Aorta (tissue), 5 donors: ENCODE measurements around the gene FOXC1. TPM values are rescaled to one million over a fixed set of nuclear protein-coding genes. Genes with fewer than 3 reads are reported as not detected.

Experiments used
- ATAC-seq: fragments of 200-7000 bp; cut with Tn5 transposase; one replicate; pipeline ENCODE4 v1.9.1; 2022; ENCODE audit warnings: moderate library complexity; ENCODE audit not compliant: low FRiP score
- DNase-seq, 2 donors: peaks; one replicate each; pipeline ENCODE4 v3.0.0-alpha.2; 2020
- H3K27ac ChIP-seq, 2 donors: one replicate each; pipeline ENCODE4 v1.5.1; 2013; ENCODE audit warnings: low read length in 2 of 2, mild to moderate bottlenecking in 2 of 2, moderate library complexity in 2 of 2, control low read depth in 1 of 2, inconsistent platforms in 1 of 2, low read depth in 1 of 2
- H3K27me3 ChIP-seq, 2 donors: one replicate each; pipeline ENCODE4 v1.6.1; 2013; ENCODE audit warnings: control low read depth in 1 of 2, low read length in 1 of 2, mild to moderate bottlenecking in 1 of 2, moderate library complexity in 1 of 2; ENCODE audit not compliant: insufficient read depth in 2 of 2, control insufficient read depth in 1 of 2
- H3K36me3 ChIP-seq, 2 donors: one replicate each; pipeline ENCODE4 v1.6.1; 2013; ENCODE audit warnings: control low read depth in 1 of 2, low read length in 1 of 2, mild to moderate bottlenecking in 1 of 2; ENCODE audit not compliant: insufficient read depth in 2 of 2, control insufficient read depth in 1 of 2
- H3K4me1 ChIP-seq, 2 donors: one replicate each; pipeline ENCODE4 v1.6.1; 2013; ENCODE audit warnings: low read length in 2 of 2, control low read depth in 1 of 2, mild to moderate bottlenecking in 1 of 2, moderate library complexity in 1 of 2; ENCODE audit not compliant: insufficient read depth in 2 of 2, control insufficient read depth in 1 of 2
- H3K4me3 ChIP-seq, 2 donors: one replicate each; pipeline ENCODE4 v1.5.1; 2013; ENCODE audit warnings: low read length in 2 of 2, control low read depth in 1 of 2, mild to moderate bottlenecking in 1 of 2
- H3K9me3 ChIP-seq: one replicate; pipeline ENCODE4 v1.6.1; 2013; ENCODE audit warnings: mild to moderate bottlenecking, low read length; ENCODE audit not compliant: control insufficient read depth
- WGBS, 2 donors: extraction: QIAGEN DNeasy Blood & Tissue Kit; methylation state at CpG; one replicate each; pipeline ENCODE4 v1.1.7; 2013; 5-methylcytosine and 5-hydroxymethylcytosine counted together
- intact Hi-C, 2 donors: fragments of 100-400 bp; cut with DNase I; formaldehyde crosslinking; loops; one replicate each; pipeline versions ENCODE4 v1.14.2 to v1.15.0; 2022
- polyA plus RNA-seq, 2 donors: library from polyadenylated mRNA; stranded (reverse); fragments of 200-250 nt; gene quantifications; one replicate each; pipeline ENCODE4 v1.2.3, GENCODE V29; 2013
- total RNA-seq, 2 donors: library from RNA; stranded (reverse); fragmentation: NEBNext Ultra II Directional; extraction: Animal tissue kit (Norgen Biotek cat#: 25700); gene quantifications; one replicate each; pipeline ENCODE4 v1.2.1, GENCODE V29; 2021
- donor health status: healthy with polysubstance abuse.
- donor health status: Bipolar disorder and iron deficiency.
- donor health status: DM: no; HTN: no; CAD: no.
- donor health status: DM: no; HTN: no; CAD: no.
- donor health status: DM: yes; HTN: yes; CAD: no.

Gene FOXC1
- total and polyA plus RNA-seq, 4 donors, result 18.5 to 134 (median 70.7) TPM

GRCh38 chr6:1605004-1605892 lies 4.5 kb upstream of the FOXC1 start:
- WGBS, 2 donors, result 2 to 9% methylated on average over 57 to 65 of the region's 65 CpGs
- Histone ChIP-seq H3K27me3 (no peaks in the 10 kb centered on the region), H3K36me3 (no peaks in the 10 kb centered on the region), H3K4me3 (peak overlapping the region; percentile 48 to 55), H3K4me1 (no peaks in the 10 kb centered on the region), H3K9me3 (no peaks in the 10 kb centered on the region), H3K27ac (peak overlapping the region; percentile 94 to 100)
- ATAC-seq (no peak), DNase-seq (peak in 1 of 2 donors; percentile 78)
- intact Hi-C loops, result loop anchor here (1.0 to 5.0 kb wide), 8 partner anchors 432 to 1030 kb away; no protein-coding TSS in a partner anchor

DNA sequence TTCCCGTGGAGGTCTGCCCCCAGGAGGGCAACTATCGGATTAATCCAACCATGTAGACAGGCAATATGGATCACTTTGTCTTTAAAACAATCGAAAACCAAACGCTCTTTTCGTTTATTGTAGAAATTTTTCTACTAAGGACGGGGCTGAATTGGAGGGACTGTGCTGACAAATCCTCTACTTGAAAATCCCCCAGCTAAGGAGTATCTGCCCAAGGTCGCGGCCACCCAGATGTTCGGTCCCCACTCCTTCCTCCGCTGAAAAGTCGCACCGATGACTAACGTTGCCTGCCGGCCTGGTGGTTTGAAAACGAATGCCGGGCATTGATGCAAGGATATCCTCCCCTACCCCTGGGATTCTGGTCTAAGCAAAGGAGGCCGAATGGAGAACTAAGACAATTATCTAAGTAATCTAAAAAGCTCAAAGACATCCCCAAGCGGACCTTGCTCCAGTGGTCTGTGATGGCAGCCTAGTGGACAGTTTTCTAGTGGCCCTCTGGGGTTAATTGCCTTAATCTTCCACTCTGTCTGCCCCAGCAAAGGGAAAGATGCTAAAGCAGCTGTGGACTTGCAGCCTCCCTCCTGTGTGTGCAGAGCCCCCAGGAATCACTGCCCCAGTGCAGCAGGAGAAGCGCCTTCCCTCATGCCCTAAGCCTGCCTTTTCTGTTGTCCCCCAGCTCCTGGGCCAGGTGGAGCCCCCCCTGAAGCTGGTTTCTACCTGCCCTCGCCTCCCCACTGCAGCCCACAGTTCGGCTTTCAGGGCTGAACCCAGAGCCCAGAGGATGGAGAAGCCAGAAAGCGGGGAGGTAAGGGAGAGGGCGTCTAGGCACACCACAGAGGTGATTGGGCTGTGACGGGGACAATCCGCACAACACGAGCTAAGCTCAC lies 3.6 kb upstream of the FOXC1 start:
- intact Hi-C loops, result loop anchor here (1.0 to 5.0 kb wide), 8 partner anchors 431 to 1029 kb away; no protein-coding TSS in a partner anchor
- peak overlapping the region; percentile 94 to 100 for H3K27ac ChIP-seq
- WGBS, 2 donors, result 3 to 13% methylated on average over 26 of the region's 26 CpGs
- H3K27me3 ChIP-seq, result no peaks in the 10 kb centered on the region
- H3K4me1 ChIP-seq, result no peaks in the 10 kb centered on the region
- H3K4me3 ChIP-seq, result peak overlapping the region; percentile 48 to 55
- peaks cover 0 to 3% of the 10 kb centered on the region in 2 donors for H3K36me3 ChIP-seq
- DNase-seq, result peak in 1 of 2 donors; percentile 78
- no peaks in the 10 kb centered on the region for H3K9me3 ChIP-seq
- peak; percentile 0 for ATAC-seq

GRCh38 chr6:1606780-1607515 lies 2.8 kb upstream of the FOXC1 start:
- H3K27me3 ChIP-seq, result no peaks in the 10 kb centered on the region
- H3K4me3 ChIP-seq, result peak overlapping the region; percentile 92 to 97
- H3K27ac ChIP-seq, result peak overlapping the region; percentile 97 to 100
- peak; percentile 0 for ATAC-seq
- peak; percentile 76 to 82 for DNase-seq
- intact Hi-C loops, result loop anchor here (5.0 kb wide), 3 partner anchors 430 to 955 kb away; no protein-coding TSS in a partner anchor
- 3% methylated on average over 22 of the region's 22 CpGs for WGBS, 2 donors
- H3K36me3 ChIP-seq, result peaks cover 0 to 10% of the 10 kb centered on the region in 2 donors
- no peaks in the 10 kb centered on the region for H3K4me1 ChIP-seq
- no peaks in the 10 kb centered on the region for H3K9me3 ChIP-seq

DNA sequence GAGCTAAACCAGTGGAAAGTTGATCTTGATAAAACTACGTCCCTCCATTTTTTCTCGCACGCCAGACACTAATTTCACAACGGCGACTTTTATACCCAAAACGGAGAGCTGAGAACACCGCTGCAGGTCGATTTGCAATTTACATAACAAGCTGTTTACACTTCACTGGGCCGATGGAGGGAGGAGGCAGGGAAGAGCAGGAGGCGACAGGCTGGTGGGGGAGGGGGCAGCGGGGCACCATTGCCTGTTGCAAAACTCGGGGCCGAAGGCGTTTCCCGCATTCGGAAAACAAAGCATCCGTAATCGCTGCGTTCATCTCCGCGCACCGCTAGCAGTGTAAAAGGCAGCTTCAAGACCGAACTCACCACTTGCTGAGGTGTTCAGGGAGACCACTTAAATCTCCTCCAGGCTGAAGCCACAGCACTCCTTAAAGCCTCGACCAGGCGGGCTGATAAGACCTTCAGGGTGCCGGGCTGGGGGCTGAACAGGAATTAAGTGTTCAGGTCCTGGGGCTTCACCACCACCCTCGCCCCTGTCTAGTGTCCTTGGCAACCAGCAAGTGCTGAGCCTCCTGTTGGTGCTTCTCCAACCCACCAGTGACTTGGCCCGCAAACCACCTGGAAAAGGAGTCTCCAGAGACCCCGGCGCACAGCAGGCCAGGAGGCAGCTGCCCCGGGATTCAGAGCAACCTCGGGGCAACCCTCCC lies 2.0 kb upstream of the FOXC1 start:
- ATAC-seq, result no peak
- intact Hi-C loops, result loop anchor here (5.0 kb wide), 3 partner anchors 430 to 955 kb away; no protein-coding TSS in a partner anchor
- 2 to 3% methylated on average over 32 of the region's 32 CpGs for WGBS, 2 donors

GRCh38 chr6:1608222-1609040 lies 1.3 kb upstream of the FOXC1 start:
- DNase-seq (no peak), ATAC-seq (no peak)
- Histone ChIP-seq H3K4me1 (no peaks in the 10 kb centered on the region), H3K9me3 (no peaks in the 10 kb centered on the region), H3K27me3 (no peaks in the 10 kb centered on the region), H3K4me3 (peak overlapping the region; percentile 92 to 97), H3K36me3 (peaks cover 0 to 10% of the 10 kb centered on the region in 2 donors), H3K27ac (peak overlapping the region; percentile 97 to 100)
- intact Hi-C loops, result loop anchor here (5.0 kb wide), 3 partner anchors 429 to 954 kb away; no protein-coding TSS in a partner anchor
- WGBS, 2 donors, result 0 to 2% methylated on average over 59 of the region's 59 CpGs

More for the DNA sequence above, 2.0 kb upstream of the FOXC1 start:
- H3K27me3 ChIP-seq, result no peaks in the 10 kb centered on the region
- peak overlapping the region; percentile 97 to 100 for H3K27ac ChIP-seq
- H3K4me1 ChIP-seq, result no peaks in the 10 kb centered on the region
- H3K36me3 ChIP-seq, result peaks cover 0 to 10% of the 10 kb centered on the region in 2 donors
- peak overlapping the region; percentile 92 to 97 for H3K4me3 ChIP-seq
- peak in 1 of 2 donors; percentile 79 for DNase-seq
- no peaks in the 10 kb centered on the region for H3K9me3 ChIP-seq

DNA sequence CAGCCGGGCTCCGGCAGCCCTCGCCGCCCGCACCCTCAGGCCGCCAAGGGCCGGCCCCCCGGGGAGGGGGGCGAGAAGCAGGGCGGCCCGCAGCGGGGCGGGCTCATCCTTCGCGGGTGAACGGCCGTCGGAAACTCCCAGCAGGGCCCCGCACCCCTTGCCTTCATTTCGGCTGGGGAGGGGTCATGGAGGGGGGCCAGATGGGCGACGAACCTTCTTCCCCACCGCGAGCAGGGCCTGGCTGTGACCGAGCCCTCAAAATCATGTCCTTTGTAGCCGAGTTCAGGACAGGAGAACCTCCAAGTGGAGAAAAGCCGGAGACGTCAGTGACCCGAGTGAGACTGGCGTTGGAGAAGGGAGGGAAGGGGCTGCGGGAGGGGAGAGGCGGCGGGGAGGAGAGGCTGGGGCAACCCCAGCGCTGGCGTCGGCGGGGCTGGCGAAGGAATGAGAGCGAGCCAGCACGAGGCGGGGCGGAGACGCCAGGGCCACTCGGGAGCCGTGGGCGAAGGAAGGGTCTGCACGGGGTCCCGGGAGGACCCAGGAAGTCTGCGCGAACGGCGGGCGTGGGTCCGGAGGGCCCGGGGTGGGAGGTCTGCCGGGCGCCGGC lies 571 bp upstream of the FOXC1 start:
- H3K27me3 ChIP-seq, result no peaks in the 10 kb centered on the region
- 0 to 1% methylated on average over 33 to 58 of the region's 58 CpGs for WGBS, 2 donors
- peaks cover 5 to 10% of the 10 kb centered on the region in 2 donors for H3K36me3 ChIP-seq
- H3K4me1 ChIP-seq, result no peaks in the 10 kb centered on the region
- H3K4me3 ChIP-seq, result peak overlapping the region; percentile 92 to 97
- H3K27ac ChIP-seq, result peak overlapping the region; percentile 97 to 100
- ATAC-seq (peak; percentile 37), DNase-seq (peak; percentile 84 to 93)
- intact Hi-C loops, result loop anchor here (5.0 kb wide), 3 partner anchors 428 to 953 kb away; no protein-coding TSS in a partner anchor
- H3K9me3 ChIP-seq, result no peaks in the 10 kb centered on the region
